ENCODE measurements around the gene STK11. TPM values are rescaled to one million over a fixed set of nuclear protein-coding genes. Genes with fewer than 3 reads are reported as not detected.

Gene STK11
- total and polyA plus RNA-seq, 2 experiments from 2014 or later: 19.4 to 96.5 TPM

- Histone ChIP-seq H3K4me3 (peak overlapping the region; percentile 94), H3K27me3 (ENCODE audit: insufficient read depth) (no peaks in the 10 kb centered on the region), H3K79me2 (replicated peaks; ENCODE audit: insufficient read depth) (peaks cover 32% of the 10 kb centered on the region), H3K4me2 (peak overlapping the region; percentile 77), H3F3A (replicated peaks; ENCODE audit: low read depth) (peaks cover 8% of the 10 kb centered on the region), H3K36me3 (ENCODE audit: insufficient read depth) (no peaks in the 10 kb centered on the region), H3K9me2 (ENCODE audit: insufficient read depth) (no peaks in the 10 kb centered on the region), H2AFZ (no peak overlapping the region), H3K4me1 (ENCODE audit: insufficient read depth) (peaks cover 3% of the 10 kb centered on the region; the same call in 1 of the 2 replicates), H4K20me1 (replicated peaks; ENCODE audit: insufficient read depth) (peaks cover 11% of the 10 kb centered on the region), H3K27ac (ENCODE audit: low read depth) (peak overlapping the region; percentile 84; the same call in 1 of the 2 replicates)
- Mint-ChIP-seq H3K4me3 (peak overlapping the region; percentile 81), H3K36me3 (ENCODE audit: low read depth) (peaks cover 31% of the 10 kb centered on the region), H3K4me1 (peaks cover 8% of the 10 kb centered on the region), H3K27me3 (ENCODE audit: insufficient read depth, low read depth, poor library complexity) (peaks cover 17% of the 10 kb centered on the region), H3K9me3 (no peaks in the 10 kb centered on the region; the same call in 2 of the 3 replicates), H3K27ac (peak overlapping the region; percentile 83; the same call in 1 of the 2 replicates)
- TF ChIP-seq ZNF114 (CRISPR knock-in tag; IDR thresholded peaks at IDR 0.05) (no peak), POLR2AphosphoS5 (IDR thresholded peaks at IDR 0.05; ENCODE audit: low read depth) (peak; percentile 91)
- DNase-seq (ENCODE audit: low spot score): peak; percentile 96
- peak; percentile 10 for ATAC-seq
Observed at GRCh38 chr19:1249298-1249989, 43.9 kb downstream of the STK11 start.

- no peaks in the 10 kb centered on the region for H3K27me3 ChIP-seq (ENCODE audit: insufficient read depth)
- H3K4me2 ChIP-seq: peak overlapping the region; percentile 91
- Mint-ChIP-seq H3K27ac (no peak overlapping the region; the same call in 1 of the 2 replicates), H3K9me3 (no peaks in the 10 kb centered on the region; the same call in 1 of the 3 replicates), H3K27me3 (ENCODE audit: insufficient read depth, low read depth, poor library complexity) (peaks cover 20% of the 10 kb centered on the region), H3K4me3 (peak overlapping the region; percentile 81; the same call in 2 of the 3 replicates), H3K4me1 (peaks cover 11% of the 10 kb centered on the region), H3K36me3 (ENCODE audit: low read depth) (peaks cover 37% of the 10 kb centered on the region)
- ATAC-seq (no peak), DNase-seq (ENCODE audit: low spot score) (no peak)
- H3F3A ChIP-seq (replicated peaks; ENCODE audit: low read depth): peaks cover 14% of the 10 kb centered on the region
- H3K27ac ChIP-seq (ENCODE audit: low read depth): peak overlapping the region; percentile 74; the same call in 1 of the 2 replicates
- peaks cover 2% of the 10 kb centered on the region; the same call in 1 of the 2 replicates for H3K36me3 ChIP-seq (ENCODE audit: insufficient read depth)
- H3K79me2 ChIP-seq (replicated peaks; ENCODE audit: insufficient read depth): peaks cover 36% of the 10 kb centered on the region
- no peaks in the 10 kb centered on the region for H3K9me2 ChIP-seq (ENCODE audit: insufficient read depth)
- H2AFZ ChIP-seq: no peak overlapping the region
- H3K4me3 ChIP-seq: peak overlapping the region; percentile 94
- H3K4me1 ChIP-seq (ENCODE audit: insufficient read depth): no peaks in the 10 kb centered on the region; the same call in 1 of the 2 replicates
- peaks cover 15% of the 10 kb centered on the region for H4K20me1 ChIP-seq (replicated peaks; ENCODE audit: insufficient read depth)
- TF ChIP-seq CREB1 (CRISPR knock-in tag; IDR thresholded peaks at IDR 0.05; ENCODE audit: low read depth): no peak
- TF ChIP-seq NANOG (IDR thresholded peaks at IDR 0.05; ENCODE audit: borderline replicate concordance): no peak
- no peak for TF ChIP-seq ZNF114 (CRISPR knock-in tag; IDR thresholded peaks at IDR 0.05)
Observed at GRCh38 chr19:1249990-1250436, 44.4 kb downstream of the STK11 start.

DNA sequence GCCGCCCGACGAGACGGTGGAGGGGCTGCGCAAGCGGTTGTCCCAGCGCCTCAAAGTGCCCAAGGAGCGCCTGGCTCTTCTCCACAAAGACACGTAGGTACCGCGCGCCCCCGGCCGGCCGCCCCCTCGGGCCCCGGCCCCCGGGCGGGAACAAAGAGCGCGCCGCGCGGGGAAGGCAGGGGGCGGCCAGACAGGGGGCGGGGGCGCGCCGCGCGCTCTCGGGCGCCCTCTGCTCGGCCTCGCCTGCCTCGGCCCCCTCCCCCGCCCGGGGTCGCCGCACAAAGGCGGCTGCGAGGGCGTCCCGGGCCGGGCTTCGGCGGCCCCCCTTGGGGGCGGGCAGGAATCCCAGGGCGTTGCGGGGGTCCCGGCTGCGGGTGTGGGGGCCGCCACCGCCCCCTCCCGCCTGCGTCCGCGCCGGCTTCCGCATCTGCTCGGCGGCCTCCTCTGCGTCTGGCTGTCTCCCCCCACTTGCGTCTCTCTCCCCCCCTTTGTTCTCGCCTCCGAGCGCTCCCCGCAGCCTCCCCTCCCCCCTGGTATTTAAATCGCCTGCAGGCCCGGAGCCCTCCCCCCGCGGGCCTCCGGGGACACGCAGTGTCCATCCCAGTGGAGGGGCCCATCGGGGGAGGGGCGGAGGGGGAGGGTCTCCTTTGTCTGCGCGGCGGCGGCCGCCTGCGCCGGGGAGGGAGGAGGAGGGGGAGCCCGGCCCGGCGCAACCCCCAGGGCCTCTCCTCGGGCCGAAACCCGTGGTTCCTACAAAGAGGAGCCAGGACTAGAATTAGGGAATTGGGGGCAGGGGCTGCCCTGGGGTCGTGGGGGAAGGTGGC is 45.1 kb downstream of the STK11 start:
- Mint-ChIP-seq H3K27me3 (ENCODE audit: insufficient read depth, low read depth, poor library complexity) (peaks cover 22% of the 10 kb centered on the region), H3K4me1 (peaks cover 11% of the 10 kb centered on the region), H3K4me3 (peak overlapping the region; percentile 88), H3K36me3 (ENCODE audit: low read depth) (peaks cover 43% of the 10 kb centered on the region), H3K27ac (peak overlapping the region; percentile 96), H3K9me3 (no peaks in the 10 kb centered on the region; the same call in 1 of the 3 replicates)
- H3K36me3 ChIP-seq (ENCODE audit: insufficient read depth): peaks cover 9% of the 10 kb centered on the region; the same call in 1 of the 2 replicates
- peaks cover 15% of the 10 kb centered on the region for H4K20me1 ChIP-seq (replicated peaks; ENCODE audit: insufficient read depth)
- H3F3A ChIP-seq (replicated peaks; ENCODE audit: low read depth): peaks cover 18% of the 10 kb centered on the region
- no peaks in the 10 kb centered on the region for H3K27me3 ChIP-seq (ENCODE audit: insufficient read depth)
- no peaks in the 10 kb centered on the region for H3K9me2 ChIP-seq (ENCODE audit: insufficient read depth)
- H2AFZ ChIP-seq: no peak overlapping the region
- TF ChIP-seq NANOG (IDR thresholded peaks at IDR 0.05; ENCODE audit: borderline replicate concordance) (no peak), CREB1 (CRISPR knock-in tag; IDR thresholded peaks at IDR 0.05; ENCODE audit: low read depth) (peak; percentile 39), POLR2AphosphoS5 (IDR thresholded peaks at IDR 0.05; ENCODE audit: low read depth) (0 out of 2 replicates have a peak, but pooled peaks have one; percentile 15)
- TF ChIP-seq, protein P1, sequence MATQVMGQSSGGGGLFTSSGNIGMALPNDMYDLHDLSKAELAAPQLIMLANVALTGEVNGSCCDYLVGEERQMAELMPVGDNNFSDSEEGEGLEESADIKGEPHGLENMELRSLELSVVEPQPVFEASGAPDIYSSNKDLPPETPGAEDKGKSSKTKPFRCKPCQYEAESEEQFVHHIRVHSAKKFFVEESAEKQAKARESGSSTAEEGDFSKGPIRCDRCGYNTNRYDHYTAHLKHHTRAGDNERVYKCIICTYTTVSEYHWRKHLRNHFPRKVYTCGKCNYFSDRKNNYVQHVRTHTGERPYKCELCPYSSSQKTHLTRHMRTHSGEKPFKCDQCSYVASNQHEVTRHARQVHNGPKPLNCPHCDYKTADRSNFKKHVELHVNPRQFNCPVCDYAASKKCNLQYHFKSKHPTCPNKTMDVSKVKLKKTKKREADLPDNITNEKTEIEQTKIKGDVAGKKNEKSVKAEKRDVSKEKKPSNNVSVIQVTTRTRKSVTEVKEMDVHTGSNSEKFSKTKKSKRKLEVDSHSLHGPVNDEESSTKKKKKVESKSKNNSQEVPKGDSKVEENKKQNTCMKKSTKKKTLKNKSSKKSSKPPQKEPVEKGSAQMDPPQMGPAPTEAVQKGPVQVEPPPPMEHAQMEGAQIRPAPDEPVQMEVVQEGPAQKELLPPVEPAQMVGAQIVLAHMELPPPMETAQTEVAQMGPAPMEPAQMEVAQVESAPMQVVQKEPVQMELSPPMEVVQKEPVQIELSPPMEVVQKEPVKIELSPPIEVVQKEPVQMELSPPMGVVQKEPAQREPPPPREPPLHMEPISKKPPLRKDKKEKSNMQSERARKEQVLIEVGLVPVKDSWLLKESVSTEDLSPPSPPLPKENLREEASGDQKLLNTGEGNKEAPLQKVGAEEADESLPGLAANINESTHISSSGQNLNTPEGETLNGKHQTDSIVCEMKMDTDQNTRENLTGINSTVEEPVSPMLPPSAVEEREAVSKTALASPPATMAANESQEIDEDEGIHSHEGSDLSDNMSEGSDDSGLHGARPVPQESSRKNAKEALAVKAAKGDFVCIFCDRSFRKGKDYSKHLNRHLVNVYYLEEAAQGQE (IDR thresholded peaks at IDR 0.05; ENCODE audit: unreplicated experiment): no peak
- TF ChIP-seq, protein P2, sequence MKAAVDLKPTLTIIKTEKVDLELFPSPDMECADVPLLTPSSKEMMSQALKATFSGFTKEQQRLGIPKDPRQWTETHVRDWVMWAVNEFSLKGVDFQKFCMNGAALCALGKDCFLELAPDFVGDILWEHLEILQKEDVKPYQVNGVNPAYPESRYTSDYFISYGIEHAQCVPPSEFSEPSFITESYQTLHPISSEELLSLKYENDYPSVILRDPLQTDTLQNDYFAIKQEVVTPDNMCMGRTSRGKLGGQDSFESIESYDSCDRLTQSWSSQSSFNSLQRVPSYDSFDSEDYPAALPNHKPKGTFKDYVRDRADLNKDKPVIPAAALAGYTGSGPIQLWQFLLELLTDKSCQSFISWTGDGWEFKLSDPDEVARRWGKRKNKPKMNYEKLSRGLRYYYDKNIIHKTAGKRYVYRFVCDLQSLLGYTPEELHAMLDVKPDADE (IDR thresholded peaks at IDR 0.05): no peak
- peaks cover 39% of the 10 kb centered on the region for H3K79me2 ChIP-seq (replicated peaks; ENCODE audit: insufficient read depth)
- peak overlapping the region; percentile 74 for H3K27ac ChIP-seq (ENCODE audit: low read depth)
- DNase-seq (ENCODE audit: low spot score): peak; percentile 81
- H3K4me3 ChIP-seq: peak overlapping the region; percentile 94
- ATAC-seq: peak; percentile 13
- H3K4me1 ChIP-seq (ENCODE audit: insufficient read depth): no peaks in the 10 kb centered on the region; the same call in 1 of the 2 replicates
- peak overlapping the region; percentile 91 for H3K4me2 ChIP-seq

All from GM23338 (cell line).